GM21737 (cell line): ENCODE data around the gene LYRM7.

ENCODE experiments used
- ATAC-seq: cut with Tn5 transposase; IDR thresholded peaks from one replicate; pipeline ENCODE4 v1.9.1; 2021; ENCODE audit warnings: mild to moderate bottlenecking, moderate library complexity; ENCODE audit not compliant: unreplicated experiment

The LYRM7 gene

DNA sequence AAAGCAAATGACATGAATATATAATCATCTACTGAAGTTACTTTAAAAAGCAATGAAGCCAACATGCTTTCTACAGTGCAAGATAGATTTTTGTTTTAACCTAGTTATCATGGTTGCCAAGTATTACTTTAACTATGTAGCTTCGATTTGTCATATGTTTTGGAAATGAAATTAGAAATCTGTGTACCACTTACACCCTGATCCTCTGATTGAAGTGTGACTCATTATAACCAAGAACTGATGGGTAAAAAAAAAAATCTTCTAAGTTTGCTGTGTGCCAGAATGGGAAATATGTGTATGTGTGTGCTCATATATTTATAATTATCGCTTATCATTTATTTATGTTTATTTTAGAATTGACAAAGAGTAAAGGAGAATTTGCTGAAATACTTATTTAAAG is 84.0 kb downstream of the LYRM7 start:
- no peak for ATAC-seq
